SH-SY5Y (cell line): ENCODE measurements around the gene SETD1A.

Experiments
- GATA2 ChIP-seq: IDR thresholded peaks from 2 replicates; pipeline ENCODE4 v1.6.1; 2011; ENCODE audit warnings: mild to moderate bottlenecking, low read depth, low read length
- GATA3 ChIP-seq: IDR thresholded peaks from 2 replicates; pipeline ENCODE4 v1.6.1; 2011; ENCODE audit warnings: low read depth, mild to moderate bottlenecking, low read length, moderate library complexity

The SETD1A gene

GRCh38 chr16:30925632-30925987 is 31.9 kb upstream of the SETD1A start:
- TF ChIP-seq GATA3 (no peak), GATA2 (no peak)

- TF ChIP-seq GATA2, result no peak
- TF ChIP-seq GATA3, result no peak
Measured at GRCh38 chr16:30925995-30926811, 31.4 kb upstream of the SETD1A start.

- TF ChIP-seq GATA2 (no peak), GATA3 (no peak)
Measured at GRCh38 chr16:30926937-30927788, 30.4 kb upstream of the SETD1A start.

GRCh38 chr16:30927789-30928378 is 29.7 kb upstream of the SETD1A start:
- TF ChIP-seq GATA2, result no peak
- no peak for TF ChIP-seq GATA3

GRCh38 chr16:30928390-30928789 is 29.2 kb upstream of the SETD1A start:
- TF ChIP-seq GATA2 (no peak), GATA3 (no peak)

- TF ChIP-seq GATA3 (no peak), GATA2 (no peak)
Measured at GRCh38 chr16:30929167-30929566, 28.4 kb upstream of the SETD1A start.

- TF ChIP-seq GATA2 (no peak), GATA3 (no peak)
Measured at GRCh38 chr16:30930160-30930571, 27.4 kb upstream of the SETD1A start.

GRCh38 chr16:30931068-30931650 is 26.4 kb upstream of the SETD1A start:
- no peak for TF ChIP-seq GATA3
- TF ChIP-seq GATA2, result no peak

GRCh38 chr16:30934827-30935557 is 22.6 kb upstream of the SETD1A start:
- no peak for TF ChIP-seq GATA3
- TF ChIP-seq GATA2, result no peak

GRCh38 chr16:30937692-30938091 is 19.9 kb upstream of the SETD1A start:
- TF ChIP-seq GATA2 (no peak), GATA3 (no peak)

- TF ChIP-seq GATA3 (no peak), GATA2 (no peak)
Measured at GRCh38 chr16:30941600-30942425, 15.7 kb upstream of the SETD1A start.

- TF ChIP-seq GATA3, result no peak
- TF ChIP-seq GATA2, result no peak
Measured at GRCh38 chr16:30942426-30942806, 15.1 kb upstream of the SETD1A start.

- TF ChIP-seq GATA2, result no peak
- no peak for TF ChIP-seq GATA3
Measured at GRCh38 chr16:30944352-30944751, 13.2 kb upstream of the SETD1A start.
